GM19240 (cell line): ENCODE results near the gene MYBPHL.
"Not testable (repeated sequence)": the region's sequence is repeated elsewhere in the genome, so short reads cannot be mapped to it uniquely, and the experiment has no call there.

Experiments used
- DNase-seq: peaks from one replicate; pipeline ENCODE4 v3.0.0; 2011; ENCODE audit warnings: low spot score; ENCODE audit not compliant: insufficient read length

MYBPHL gene

DNA sequence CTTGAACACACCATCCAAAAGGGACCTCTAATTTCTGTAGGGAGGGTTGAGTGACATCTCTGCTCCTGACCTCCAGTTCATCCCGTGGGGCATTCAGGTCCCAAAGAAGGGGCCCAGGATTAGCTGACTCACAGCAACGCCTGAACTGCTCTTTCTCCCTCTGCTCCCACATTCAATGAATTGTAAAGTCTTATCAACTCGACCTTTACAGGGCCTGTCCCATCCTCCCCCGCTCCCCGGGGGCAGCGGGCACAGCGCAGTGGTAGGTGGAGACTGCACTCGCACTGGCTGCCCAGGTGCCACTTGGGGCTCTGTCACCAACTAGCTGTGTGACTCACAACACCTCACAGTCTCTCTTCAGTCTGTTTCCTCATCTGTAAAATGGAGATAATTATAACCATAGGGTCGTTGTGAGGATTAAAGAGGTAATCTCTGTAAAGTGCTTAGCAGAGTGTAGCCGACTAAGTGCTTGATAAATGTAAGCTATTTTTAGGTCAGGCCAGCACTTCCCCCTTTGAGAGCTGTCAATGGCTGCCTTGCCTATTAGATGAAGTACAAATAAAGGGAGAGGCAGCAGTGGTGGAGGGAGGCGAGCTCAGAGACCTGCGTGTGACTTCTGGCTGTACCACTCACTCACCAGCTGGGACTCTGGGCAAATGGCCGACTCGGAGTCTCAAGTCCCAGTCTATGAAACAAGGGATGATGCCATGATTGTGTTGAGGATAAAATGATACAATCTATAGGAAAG lies 637 bp upstream of the MYBPHL start:
- no peak for DNase-seq

DNA sequence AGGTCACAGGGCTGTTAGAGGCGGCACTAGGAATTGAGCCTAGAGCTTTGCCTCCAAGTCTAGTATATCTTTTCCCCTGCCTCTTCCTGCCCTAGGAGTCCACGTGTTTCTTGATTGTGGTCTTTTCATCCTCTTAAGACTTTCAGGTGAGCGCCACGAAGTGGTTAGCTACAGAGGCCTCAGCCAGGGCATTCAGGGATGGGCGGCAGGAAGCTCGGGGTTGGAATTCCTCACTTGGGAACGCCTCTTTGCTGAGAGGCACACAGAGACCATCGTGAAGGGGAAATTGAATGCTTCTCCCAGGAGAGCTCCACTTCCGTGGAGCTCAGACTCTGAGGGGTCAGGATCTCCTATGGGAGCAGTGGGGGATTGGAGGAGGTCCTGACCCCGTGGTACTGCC lies 820 bp downstream of the MYBPHL start:
- DNase-seq: not testable (repeated sequence)

DNA sequence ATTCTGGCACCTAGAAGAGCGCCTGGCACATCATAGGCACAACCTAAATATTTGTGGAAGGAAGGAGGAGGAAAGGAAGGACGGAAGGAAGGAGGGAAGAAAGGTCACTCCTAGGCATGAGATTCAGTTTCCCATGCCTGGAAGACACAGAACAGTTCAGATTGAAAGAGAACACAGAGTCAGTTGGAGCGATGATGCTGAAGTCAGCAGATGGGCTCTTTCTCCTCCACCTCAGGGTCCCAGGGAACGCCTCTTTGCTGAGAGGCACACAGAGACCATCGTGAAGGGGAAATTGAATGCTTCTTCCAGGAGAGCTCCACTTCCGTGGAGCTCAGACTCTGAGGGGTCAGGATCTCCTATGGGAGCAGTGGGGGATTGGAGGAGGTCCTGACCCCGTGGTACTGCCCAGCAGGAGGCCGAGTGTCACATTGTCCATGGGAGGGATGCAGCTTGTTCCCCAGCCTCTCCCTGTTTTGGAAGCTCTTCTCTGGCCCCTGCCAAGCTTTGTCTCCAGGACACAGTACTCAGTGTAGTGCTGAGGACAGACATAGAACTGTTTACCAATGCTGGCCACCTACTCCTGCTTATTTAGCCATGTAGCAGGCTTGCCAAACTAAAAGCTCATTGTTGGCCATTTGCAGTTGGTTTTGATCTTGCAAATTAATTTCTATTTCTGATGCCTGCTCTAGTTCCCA lies 2.4 kb downstream of the MYBPHL start:
- no peak for DNase-seq

DNA sequence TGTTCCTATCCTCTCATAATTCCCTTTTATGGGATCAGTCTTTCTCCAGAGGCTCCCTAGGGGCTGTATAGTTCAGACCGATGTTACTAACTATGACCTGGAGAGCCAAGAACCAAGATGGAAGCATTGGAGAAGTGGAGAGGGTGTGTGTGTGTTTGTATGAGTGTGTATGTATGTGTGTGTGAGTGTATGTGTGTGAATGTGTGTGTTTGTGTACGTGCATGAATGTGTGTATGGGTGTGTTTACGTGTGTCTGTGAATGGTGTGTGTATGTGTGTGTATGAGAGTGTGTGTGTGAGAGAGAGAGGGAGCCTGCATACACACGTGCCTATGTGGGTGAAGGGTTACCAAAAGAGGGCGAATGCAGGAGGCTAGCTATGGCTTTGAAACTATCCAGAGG lies 4.9 kb downstream of the MYBPHL start:
- no peak for DNase-seq

DNA sequence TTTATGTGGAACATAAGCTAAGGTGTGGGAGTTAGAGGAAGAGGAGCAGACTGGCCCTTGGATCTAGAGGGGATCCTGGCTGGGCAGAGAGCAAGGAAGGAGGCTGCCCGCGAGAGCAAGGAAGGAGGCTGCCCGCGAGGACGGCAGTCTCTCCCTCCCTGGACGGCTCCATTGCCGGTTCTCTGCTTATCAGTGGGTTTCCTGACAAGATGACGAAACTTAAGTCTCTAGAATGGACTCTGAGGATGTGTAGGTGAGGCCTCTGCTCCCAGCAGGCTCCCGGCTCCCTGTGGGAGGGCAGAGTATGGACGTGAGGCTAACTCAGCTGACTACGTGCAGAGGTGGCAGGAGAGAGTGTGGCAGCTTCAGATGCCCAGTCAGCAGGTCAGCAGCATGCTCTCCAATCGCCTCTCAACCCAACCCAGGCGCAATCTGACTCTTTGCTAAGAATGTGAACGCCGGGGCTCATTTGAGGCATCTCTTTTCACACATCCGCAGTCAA lies 6.1 kb downstream of the MYBPHL start:
- DNase-seq: no peak

DNA sequence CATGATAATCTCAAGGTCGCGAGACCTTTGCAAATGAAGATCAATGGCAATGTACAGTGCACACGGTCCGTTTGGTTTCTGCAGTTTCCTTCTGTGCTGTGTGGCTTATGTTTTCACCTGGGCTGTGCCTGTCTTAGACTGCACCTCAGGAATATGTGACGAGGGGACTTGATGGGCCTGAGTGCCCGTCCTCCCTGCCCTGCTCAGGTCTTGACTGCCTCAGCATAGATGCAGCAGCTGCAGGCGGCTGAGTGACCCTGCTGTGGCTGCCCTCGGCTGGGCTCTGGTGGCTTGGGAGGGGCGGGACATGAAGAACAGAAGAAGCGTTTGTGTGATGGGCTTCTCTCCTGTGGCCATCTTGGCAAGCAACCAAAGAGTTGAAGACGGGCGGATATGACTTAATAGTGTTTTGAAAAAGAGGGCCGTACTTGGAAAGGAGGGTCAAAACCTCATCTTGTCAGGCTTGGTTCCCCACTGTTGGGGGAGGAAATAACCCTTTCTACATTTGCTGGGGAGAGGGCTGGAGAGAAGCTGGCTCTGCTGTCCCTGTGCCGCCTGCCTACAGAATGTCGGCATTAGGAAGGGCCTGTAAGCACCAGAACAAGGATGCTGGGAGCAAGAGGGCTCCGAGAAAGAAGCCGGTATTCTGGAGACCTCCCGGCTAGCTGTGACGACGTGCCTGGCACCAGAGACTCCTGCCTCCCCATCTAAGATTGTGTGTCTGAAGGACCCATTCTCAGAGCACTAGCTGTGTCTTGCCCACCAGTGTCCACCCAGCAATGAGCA lies 7.1 kb downstream of the MYBPHL start:
- DNase-seq: no peak

DNA sequence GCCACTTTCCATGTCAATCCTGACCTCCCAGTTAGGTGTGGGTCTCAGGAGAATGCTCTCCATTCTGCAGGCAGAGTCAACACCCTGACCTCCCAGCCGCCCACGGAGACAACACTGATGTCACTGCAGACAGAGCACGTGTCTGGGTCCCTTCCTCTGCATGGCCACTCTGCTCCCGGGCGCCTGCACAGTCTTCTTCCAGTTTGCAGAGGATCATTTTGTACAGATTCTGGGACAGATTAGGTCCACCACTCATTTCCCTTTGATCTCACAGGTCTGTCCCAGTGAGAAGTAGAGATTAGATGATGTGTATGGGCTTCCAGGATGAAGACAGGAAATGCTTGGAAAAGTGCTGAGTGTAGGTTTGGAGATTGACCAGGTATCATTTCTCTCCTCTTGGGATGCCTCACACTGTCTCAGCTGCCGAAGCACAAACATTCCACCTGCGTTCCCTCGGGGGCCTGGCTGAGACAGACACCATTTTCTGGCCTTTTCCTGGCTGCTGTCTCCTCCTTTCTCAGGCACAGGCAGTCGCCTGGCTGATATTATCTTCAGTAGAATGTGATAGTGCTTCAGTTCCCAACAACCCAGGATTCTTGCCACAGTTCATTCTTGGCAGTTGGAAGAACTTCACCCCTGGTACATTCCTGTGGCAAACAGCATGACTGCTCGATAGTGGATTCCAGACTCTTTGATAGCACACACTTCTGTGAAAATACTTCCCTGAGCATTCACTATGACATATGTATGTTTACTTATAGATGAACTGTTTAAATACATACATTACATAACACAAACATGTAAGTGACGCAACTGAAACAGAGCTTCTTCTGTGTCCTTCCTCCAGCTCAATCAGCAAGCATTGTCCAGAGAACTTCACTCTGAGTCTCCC lies 7.9 kb downstream of the MYBPHL start:
- DNase-seq: no peak

DNA sequence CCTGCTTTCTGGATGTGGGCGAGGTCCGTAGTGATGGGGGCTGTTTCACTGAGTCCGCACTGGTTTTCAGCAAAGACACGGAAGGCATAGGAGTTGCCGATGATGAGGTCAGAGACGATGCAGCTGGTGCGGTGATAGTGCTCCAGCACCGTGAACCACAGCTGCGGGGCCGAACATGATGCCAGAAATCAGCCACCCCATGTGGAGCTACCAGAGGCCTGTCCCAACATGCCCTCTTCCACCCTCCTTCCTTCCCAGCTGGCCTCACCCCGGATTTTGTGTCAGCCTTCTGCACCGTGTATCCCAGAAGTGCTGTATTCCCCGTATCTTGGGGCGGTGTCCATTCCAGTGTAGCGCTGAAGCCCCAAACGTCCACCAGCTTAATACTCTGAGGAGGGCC lies 10.0 kb downstream of the MYBPHL start:
- DNase-seq: no peak

DNA sequence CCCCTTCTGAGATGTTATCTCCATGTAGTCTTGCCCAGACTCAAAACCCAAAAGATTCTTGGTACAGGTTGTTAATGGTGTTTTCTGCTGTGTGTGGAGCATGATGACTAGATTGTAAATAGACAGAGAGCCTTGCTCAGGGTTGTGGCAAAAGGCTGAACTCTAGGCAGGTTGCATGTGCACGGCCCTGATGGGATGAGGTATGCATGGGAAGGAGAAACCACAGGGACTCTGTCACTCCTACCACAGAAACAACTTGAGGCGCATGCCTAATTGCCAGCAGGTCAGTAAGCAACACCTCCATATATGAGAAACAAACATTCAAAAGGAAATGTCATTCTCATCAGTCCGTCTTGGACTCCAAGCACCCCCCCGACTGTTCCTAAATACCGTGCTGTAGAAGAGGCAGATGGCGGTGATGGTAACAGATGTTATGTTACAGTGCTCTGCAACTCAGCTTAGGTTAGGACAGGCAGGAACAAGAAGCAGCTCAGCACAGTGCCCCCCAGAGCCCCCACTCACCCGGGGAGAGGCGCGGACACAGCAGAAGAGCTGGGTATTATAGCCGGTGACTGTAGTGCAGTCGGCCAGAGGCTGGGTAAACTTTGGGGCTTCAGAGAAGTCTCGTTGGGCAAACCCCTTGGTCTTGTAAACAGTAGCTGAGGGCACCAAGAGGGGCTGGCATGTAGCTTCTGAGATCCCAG lies 10.9 kb downstream of the MYBPHL start:
- DNase-seq: no peak

DNA sequence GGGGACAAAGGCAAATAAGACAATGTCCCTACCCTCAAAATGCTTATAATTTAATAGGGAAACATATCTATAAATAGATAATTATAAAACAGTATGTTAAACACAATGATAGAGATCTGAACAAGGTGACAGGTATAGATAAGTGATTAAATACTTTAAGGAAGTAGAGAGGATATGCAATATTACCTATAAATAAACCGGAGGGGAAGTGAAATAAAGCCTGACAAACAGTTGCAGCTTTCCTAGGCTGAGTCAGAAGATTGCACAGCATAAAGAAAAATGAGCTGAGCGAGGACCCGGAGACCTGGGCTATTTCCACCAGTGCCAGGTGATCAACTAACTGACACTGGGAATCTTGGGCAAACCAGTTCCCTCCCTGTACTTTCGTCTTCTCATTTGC lies 12.3 kb downstream of the MYBPHL start:
- no peak for DNase-seq

DNA sequence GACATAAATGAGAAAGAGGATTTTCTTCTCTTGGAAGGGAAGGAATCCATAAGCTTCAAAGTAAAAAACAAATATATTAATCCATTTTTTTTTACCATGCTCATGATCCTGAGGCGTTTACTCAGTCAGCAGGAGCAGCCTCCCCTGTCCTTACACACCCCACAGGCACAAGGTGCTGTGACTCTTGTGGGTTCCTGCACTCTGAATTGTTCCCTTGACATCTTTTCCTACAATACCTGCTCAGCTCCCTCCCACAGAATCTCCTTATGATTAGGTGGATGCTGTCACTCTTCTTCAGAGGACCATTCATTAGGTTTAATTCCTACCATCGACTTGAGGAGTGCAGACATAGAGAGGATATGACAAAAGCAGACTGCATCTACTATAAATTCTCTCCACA lies 13.8 kb downstream of the MYBPHL start:
- no peak for DNase-seq

DNA sequence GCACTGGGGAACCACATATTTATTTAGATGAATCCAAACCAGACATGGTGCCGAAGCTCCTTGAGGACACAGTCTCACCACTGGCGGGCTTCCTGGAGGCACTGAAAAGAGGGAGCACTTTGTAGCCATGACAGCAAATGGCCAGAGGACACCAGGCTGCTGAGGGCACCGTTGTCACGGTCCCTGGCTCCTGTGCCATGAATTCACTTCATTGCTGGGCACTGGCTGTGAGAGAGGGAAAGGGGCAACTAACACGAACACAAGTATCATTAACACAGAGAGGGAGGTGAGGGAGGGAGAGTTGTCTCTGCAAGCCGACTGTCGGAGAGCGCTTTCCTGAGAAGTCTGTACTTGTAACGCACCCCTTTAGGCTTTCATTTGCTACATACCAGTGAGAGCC lies 14.4 kb downstream of the MYBPHL start:
- no peak for DNase-seq

DNA sequence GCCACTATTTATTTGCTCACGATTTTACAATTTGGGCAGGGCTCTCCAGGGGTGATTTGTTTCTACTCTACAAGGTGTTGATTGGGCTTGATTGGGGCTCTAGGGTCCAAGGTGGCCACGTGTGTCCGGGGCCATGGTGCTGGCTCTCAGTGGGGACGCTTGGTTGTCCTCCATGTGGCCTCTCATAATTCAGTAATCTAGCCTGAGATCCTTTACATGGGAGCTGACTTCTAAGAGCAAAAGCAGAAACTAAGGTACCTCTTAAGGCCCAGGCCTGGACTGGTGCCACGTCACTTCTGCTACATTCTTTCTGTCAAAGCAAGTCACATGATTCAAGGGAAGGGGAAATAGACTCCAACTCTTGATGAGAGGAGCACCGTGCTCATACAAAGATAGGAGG lies 15.8 kb downstream of the MYBPHL start:
- no peak for DNase-seq

DNA sequence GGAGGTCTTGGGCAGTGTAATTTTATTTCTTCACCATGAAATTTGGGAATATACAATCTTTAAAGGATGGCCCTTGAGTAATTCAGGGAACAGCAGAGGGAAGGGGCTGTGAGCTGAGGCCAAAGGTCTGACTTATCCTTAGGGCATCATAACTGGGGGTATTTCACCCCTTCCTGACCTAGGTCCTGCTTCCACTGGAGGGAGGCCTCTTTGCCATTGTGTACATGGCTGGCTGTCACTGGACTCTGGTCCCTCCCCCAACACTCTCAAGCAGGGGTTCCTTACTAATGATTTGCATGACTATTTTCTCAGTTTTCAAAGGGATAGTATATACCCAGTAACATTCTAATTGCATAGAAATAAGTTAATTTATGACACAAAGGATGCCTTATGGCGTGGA lies 16.7 kb downstream of the MYBPHL start:
- DNase-seq: no peak

DNA sequence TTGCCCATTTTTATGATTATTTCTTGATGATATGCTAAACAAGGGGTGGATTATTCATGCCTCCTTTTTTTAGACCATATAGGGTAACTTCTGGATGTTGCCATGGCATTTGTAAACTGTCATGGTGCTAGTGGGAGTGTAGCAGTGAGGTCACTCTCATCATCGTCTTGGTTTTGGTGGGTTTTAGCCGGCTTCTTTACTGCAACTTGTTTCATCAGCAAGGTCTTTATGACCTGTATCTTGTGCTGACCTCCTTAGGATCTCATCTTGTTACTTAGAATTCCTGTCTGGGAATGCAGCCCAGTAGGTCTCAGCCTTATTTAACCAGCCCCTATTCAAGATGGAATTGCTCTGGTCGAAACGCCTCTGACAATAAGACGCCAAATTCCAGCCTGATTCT lies 20.0 kb downstream of the MYBPHL start:
- not testable (repeated sequence) for DNase-seq

DNA sequence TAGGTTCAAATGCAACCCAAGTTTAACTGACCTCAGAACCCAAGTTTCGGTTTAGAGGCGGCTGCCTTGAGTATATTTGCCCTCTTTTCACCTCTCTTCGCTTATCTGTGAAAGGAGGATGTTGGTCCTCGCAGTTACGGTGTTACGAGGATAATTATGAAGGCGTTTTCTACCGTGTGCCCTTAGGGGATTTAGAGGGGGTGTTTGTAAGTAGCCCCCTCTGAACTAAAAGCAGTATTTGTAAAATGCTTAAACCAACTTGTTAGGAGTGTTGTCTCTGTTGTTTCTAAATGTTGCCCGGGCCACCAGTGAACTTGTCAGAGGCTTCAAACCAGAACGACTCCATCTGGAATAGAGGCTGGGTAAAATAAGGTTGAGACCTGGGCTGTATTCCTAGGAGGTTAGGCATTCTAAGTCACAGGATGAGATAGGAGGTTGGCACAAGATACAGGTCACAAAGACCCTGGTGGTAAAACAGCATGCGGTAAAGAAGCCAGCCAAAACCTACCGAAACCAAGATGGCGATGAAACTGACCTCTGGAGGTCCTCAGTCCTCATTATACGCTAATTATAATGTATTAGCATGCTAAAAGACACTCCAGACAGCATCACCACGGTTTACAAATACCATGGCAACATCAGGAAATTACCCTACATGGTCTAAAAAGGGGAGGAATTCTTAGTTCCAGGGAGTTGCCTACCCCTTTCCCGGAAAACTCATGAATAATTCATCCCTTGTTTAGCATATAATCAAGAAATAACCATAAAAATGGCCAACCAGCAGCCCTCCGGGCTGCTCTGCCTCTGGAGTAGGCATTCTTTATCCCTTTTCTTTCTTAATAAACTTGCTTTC lies 22.8 kb downstream of the MYBPHL start:
- no peak for DNase-seq

DNA sequence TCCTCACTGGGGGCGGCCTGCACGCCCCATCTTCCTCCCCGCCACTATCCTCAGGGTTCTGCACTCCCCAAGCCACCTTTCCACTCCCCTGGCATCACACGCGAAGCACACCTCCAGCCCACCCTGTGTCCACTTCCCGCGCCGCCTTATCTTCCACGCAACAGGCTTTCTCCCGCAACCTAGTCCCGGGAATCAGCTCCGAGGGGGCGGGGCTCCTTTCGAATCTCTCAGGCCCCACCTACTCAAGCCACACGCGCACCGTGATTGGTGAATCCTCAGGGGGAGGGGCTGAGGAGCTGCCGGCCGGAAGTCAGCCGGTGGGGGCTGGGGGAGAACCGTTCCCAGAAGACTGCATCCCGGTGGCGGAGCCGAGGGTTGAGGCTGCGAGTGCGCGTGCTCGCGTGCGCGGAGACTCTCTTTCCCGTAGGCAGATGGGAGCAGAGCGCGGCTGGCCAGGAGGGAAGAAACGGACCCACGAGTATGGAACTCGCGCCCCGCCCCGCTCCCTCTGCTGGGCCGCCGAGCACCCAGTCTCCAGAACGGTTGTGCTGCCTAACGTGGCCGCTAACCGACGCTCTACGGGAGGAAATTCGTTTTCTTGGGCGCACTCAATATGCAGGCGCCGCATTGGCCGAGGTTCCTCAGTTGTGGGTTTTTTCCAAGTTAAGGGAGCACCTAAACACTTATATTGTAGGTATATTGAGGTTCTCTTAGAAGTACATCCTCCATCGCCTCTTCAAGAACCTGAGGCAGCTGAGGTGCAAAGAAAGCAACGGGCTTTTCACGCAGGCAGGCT lies 23.7 kb downstream of the MYBPHL start, which contains the start of gene PSRC1:
Gene PSRC1 (minus strand): TSS at position 194 of the 796 bp plus-strand sequence.
- DNase-seq: peak; percentile 93

DNA sequence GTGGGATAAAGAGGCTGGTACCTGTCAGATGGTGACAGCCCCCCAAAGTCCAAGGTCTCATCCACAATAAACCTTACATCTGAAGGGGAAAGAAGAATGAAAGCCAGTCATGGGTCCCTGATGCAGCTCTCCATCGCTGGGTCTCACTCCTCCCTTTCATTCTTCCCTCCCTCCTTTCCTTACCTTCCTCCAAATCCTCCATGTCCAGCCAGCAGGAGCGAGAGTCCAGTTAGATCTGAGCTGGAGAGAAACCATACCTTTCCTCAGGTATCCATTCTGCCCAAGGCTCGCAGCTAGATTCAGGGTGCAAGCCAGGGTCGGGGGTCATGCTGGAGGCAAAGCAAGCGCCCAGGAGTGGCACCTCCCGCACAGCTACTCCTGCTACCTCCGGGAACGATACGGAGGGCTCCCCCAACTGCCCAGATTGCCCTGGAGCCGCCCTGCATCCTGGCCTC lies 24.3 kb downstream of the MYBPHL start:
- DNase-seq: no peak
